Adrenal gland (tissue), 12 donors: ENCODE results near the gene MBIP. TPM values are rescaled to one million over a fixed set of nuclear protein-coding genes. Genes with fewer than 3 reads are reported as not detected.
"Not testable (repeated sequence)": the region's sequence is repeated elsewhere in the genome, so short reads cannot be mapped to it uniquely, and the experiment has no call there.

Source experiments
- DNase-seq, 7 donors: peaks; one replicate each; pipeline ENCODE4 v3.0.0-alpha.2; 2019 to 2020
- H3K27ac ChIP-seq, 5 donors: fragments of 200-600 bp; sonication (generic) in 4 of 5; 1 replicate in 3 of 5; 2 replicates in 2 of 5; pipeline versions ENCODE4 v1.5.1 to v1.8.0; 2016 to 2020; ENCODE audit warnings: mild to moderate bottlenecking in 1 of 5
- H3K27me3 ChIP-seq: fragments of 200-600 bp; 2 replicates; pipeline ENCODE4 v1.8.0; 2021
- H3K36me3 ChIP-seq, 2 donors: fragments of 200-600 bp; replicated peaks in 1 of 2; 1 replicate in 1 of 2; 2 replicates in 1 of 2; pipeline versions ENCODE4 v1.5.1 to v1.8.0; 2018 to 2022
- H3K4me1 ChIP-seq, 2 donors: fragments of 200-600 bp; replicated peaks in 1 of 2; 1 replicate in 1 of 2; 2 replicates in 1 of 2; pipeline versions ENCODE4 v1.5.1 to v1.8.0; 2018 to 2021
- H3K4me3 ChIP-seq, 4 donors: fragments of 200-600 bp; sonication (generic) in 3 of 4; one replicate each; pipeline ENCODE4 v1.5.1; 2016 to 2018
- H3K9me3 ChIP-seq, 3 donors: fragments of 200-600 bp; sonication (generic) in 1 of 3; replicated peaks in 1 of 3; 1 replicate in 2 of 3; 2 replicates in 1 of 3; pipeline versions ENCODE4 v1.5.1 to v1.8.0; 2016 to 2021
- CTCF ChIP-seq, 6 experiments: fragments of 450-650 bp in 4 of 6; fragments of 200-600 bp in 2 of 6; sonication (generic) in 1 of 6; IDR thresholded peaks; 1 replicate in 5 of 6; 2 replicates in 1 of 6; pipeline versions ENCODE4 v1.5.1 to v1.8.0; 2016 to 2021; ENCODE audit warnings: antibody characterized with exemption in 6 of 6, mild to moderate bottlenecking in 2 of 6, moderate library complexity in 1 of 6
- POLR2A ChIP-seq, 2 donors: fragments of 450-650 bp; IDR thresholded peaks; one replicate each; pipeline ENCODE4 v1.6.1; 2017; ENCODE audit warnings: antibody characterized with exemption in 2 of 2, mild to moderate bottlenecking in 2 of 2, moderate library complexity in 1 of 2
- WGBS, 4 donors: extraction: QIAGEN DNeasy Blood & Tissue Kit in 2 of 4; methylation state at CpG; one replicate each; pipeline versions ENCODE4 v1.1.5 to v1.1.7; 2013 to 2017; 5-methylcytosine and 5-hydroxymethylcytosine counted together
- intact Hi-C, 2 donors: fragments of 100-400 bp; cut with DNase I; formaldehyde crosslinking; loops; one replicate each; pipeline versions ENCODE4 v1.14.1 to v1.15.0; 2022 to 2023
- polyA plus RNA-seq, 3 donors: library from polyadenylated mRNA; stranded (reverse); fragments of 200-250 nt in 2 of 3; fragments of 350-450 nt in 1 of 3; fragmentation: Illumina TruSeq in 1 of 3; extraction: RNeasy Lipid Tissue Mini Kit (QIAGEN cat#74804) in 1 of 3; gene quantifications; one replicate each; pipeline ENCODE4 v1.2.3, GENCODE V29; 2013 to 2014
- total RNA-seq, 9 donors: library from RNA; depleted of rRNA in 4 of 9; stranded (reverse); fragments of >200 nt in 4 of 9; fragments of 120-200 nt in 1 of 9; fragmentation: NEBNext Ultra II Directional in 1 of 9; extraction: Animal tissue kit (Norgen Biotek cat#: 25700) in 1 of 9; gene quantifications; one replicate each; pipeline versions ENCODE4 v1.1.0 to v1.2.4, GENCODE V29; 2013 to 2023
- donor health status: healthy with polysubstance abuse.
- donor health status: Bipolar disorder and iron deficiency.
- donor health status: DM: yes; HTN: yes; CAD: no.
- donor health status: DM: no; HTN: no; CAD: no.
- donor health status: DM: no; HTN: no; CAD: no.
- donor health status: DM: yes; HTN: yes; CAD: no.

The MBIP gene
- total and polyA plus RNA-seq, 12 donors, result 10.5 to 68.3 (median 23.5) TPM

DNA sequence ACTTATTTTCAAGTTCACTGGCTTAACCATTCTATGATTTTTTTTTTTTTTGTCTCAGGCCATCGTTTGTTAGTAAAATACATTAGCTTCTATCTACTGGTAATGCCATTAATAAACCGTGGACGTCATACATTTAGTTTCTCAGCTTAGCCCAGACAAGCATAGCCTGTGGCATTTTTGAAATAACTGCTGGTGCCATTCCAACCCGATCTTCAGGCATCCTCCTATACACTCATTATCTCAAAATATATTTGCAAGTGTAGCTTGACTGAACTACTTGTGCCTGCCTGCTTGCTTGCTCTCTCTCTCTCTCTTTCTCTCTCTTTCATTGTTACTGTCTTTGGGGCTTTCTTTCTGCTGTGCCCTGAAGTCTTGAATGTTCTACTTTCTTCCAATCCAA is 12.7 kb upstream of the MBIP start:
- intact Hi-C loops, result no loop called here
- WGBS, 4 donors, result 57 to 69% (median 67%) methylated on average over 4 of the region's 4 CpGs

DNA sequence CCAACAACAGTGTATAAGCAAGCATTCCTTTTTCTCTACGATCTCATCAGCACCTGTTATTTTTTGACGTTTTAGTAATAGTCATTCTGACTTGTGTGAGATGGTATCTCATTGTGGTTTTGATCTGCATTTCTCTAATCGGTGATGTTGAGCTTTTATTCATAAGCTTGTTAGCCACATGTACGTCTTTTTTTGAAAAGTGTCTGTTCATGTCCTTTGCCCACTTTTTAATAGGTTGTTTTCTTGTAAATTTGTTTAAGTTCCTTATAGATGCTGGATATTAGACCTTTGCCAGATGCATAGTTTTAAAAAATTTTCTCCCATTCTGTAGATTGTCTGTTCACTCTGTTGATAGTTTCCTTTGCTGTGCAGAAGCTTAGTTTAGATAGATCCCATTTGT is 7.1 kb upstream of the MBIP start:
- H3K4me3 ChIP-seq, H3K4me1 ChIP-seq, H3K27ac ChIP-seq, DNase-seq, H3K9me3 ChIP-seq, intact Hi-C loops, H3K36me3 ChIP-seq, H3K27me3 ChIP-seq: not testable (repeated sequence)
- WGBS, 4 donors, result 81 to 87% (median 85%) methylated on average over 4 of the region's 4 CpGs

More for the DNA sequence above, 12.7 kb upstream of the MBIP start:
- Histone ChIP-seq H3K4me3 (no peak overlapping the region), H3K27me3 (peaks cover 7% of the 10 kb centered on the region), H3K4me1 (no peaks in the 10 kb centered on the region), H3K27ac (no peak overlapping the region), H3K9me3 (no peaks in the 10 kb centered on the region), H3K36me3 (no peaks in the 10 kb centered on the region)
- no peak for DNase-seq
- no peak for TF ChIP-seq POLR2A (IDR thresholded peaks at IDR 0.05)
- no peak for TF ChIP-seq CTCF (IDR thresholded peaks at IDR 0.05)

GRCh38 chr14:36325853-36326252 is 5.4 kb upstream of the MBIP start:
- TF ChIP-seq CTCF (IDR thresholded peaks at IDR 0.05), result no peak
- TF ChIP-seq POLR2A (IDR thresholded peaks at IDR 0.05), result no peak
- Histone ChIP-seq H3K9me3 (no peaks in the 10 kb centered on the region), H3K36me3 (no peaks in the 10 kb centered on the region), H3K4me3 (no peak overlapping the region), H3K27ac (no peak overlapping the region), H3K4me1 (no peaks in the 10 kb centered on the region), H3K27me3 (no peaks in the 10 kb centered on the region)
- intact Hi-C loops, result no loop called here
- WGBS, 4 donors, result 78 to 81% (median 80%) methylated on average over 3 of the region's 3 CpGs
- no peak for DNase-seq

DNA sequence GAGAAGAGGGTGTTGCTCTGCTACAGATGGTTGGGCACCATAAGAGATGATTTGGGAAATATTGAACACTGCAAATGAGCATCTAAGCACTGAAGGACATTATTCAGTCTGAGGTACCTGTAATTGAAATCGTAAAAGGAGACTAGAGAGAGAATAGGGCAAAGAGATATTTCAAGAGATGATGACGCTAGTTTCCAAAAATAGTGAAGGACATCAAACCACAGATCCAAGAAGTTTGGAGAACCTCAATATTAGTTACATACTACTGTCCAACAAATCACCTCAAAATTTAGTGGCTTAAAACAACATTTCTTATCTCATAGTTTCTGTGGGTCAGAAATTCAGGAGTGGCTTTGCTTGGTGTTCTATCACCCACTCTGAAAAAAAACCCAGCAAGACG is 4.5 kb upstream of the MBIP start:
- Histone ChIP-seq H3K27me3 (no peaks in the 10 kb centered on the region), H3K4me3 (no peak overlapping the region), H3K36me3 (no peaks in the 10 kb centered on the region), H3K27ac (no peak overlapping the region), H3K9me3 (no peaks in the 10 kb centered on the region), H3K4me1 (no peaks in the 10 kb centered on the region)
- TF ChIP-seq POLR2A (IDR thresholded peaks at IDR 0.05) (no peak), CTCF (IDR thresholded peaks at IDR 0.05) (no peak)
- intact Hi-C loops, result no loop called here
- DNase-seq, result no peak
- WGBS, 4 donors, result 64 to 76% (median 74%) methylated on average over 3 of the region's 3 CpGs

DNA sequence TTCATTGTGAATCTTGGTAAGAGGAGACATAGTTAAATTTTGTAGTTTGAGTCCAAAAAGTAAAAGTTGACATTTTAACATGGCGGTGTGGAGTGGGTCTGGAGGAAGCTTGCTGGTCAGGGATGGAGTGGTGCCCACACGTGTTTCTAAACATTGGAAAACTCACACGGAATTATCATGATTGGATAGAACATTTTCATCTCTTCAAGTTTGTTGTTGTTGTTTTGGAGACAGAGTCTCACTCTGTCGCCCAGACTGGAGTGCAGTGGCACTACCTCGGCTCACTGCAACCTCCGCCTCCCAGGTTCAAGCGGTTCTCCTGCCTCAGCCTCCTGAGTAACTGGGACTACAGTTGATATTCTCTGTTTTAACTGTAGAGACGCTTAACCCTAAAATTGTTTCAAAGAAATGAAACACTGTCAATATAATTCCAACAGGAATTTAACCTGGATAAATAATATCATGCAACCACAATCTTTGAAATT is 502 bp upstream of the MBIP start:
- WGBS, 4 donors, result 61 to 68% (median 66%) methylated on average over 8 of the region's 8 CpGs
- Histone ChIP-seq H3K27me3 (no peaks in the 10 kb centered on the region), H3K36me3 (no peaks in the 10 kb centered on the region), H3K4me3 (peak overlapping the region in 3 of 4 donors; percentile 93 to 98 (median 93)), H3K4me1 (peaks cover 11 to 34% of the 10 kb centered on the region in 2 donors), H3K9me3 (no peaks in the 10 kb centered on the region), H3K27ac (peak overlapping the region in 2 of 5 donors; percentile 87 to 92)
- intact Hi-C loops, result no loop called here
- DNase-seq, result peak in 2 of 7 donors; percentile 13 to 49
- TF ChIP-seq CTCF (IDR thresholded peaks at IDR 0.05), result no peak
- no peak for TF ChIP-seq POLR2A (IDR thresholded peaks at IDR 0.05)
